Duodenal mucosa (tissue), 2 donors: ENCODE results near the gene KCNJ10.

ENCODE experiments used
- H3K27ac ChIP-seq: one replicate; pipeline ENCODE4 v1.7.0; 2013; ENCODE audit warnings: low read depth, low read length
- H3K27me3 ChIP-seq, 2 donors: one replicate each; pipeline ENCODE4 v1.7.0; 2013; ENCODE audit warnings: low read length in 2 of 2, control low read depth in 1 of 2; ENCODE audit not compliant: insufficient read depth in 2 of 2, control insufficient read depth in 1 of 2
- H3K36me3 ChIP-seq, 2 donors: one replicate each; pipeline ENCODE4 v1.7.0; 2013; ENCODE audit warnings: low read length in 2 of 2, control low read depth in 1 of 2; ENCODE audit not compliant: insufficient read depth in 2 of 2, control insufficient read depth in 1 of 2
- H3K4me1 ChIP-seq, 2 donors: one replicate each; pipeline ENCODE4 v1.7.0; 2013; ENCODE audit warnings: low read length in 2 of 2, control low read depth in 1 of 2; ENCODE audit not compliant: insufficient read depth in 2 of 2, control insufficient read depth in 1 of 2
- H3K4me3 ChIP-seq, 2 donors: one replicate each; pipeline ENCODE4 v1.7.0; 2013; ENCODE audit warnings: low read length in 2 of 2, low read depth in 1 of 2
- H3K9ac ChIP-seq, 2 donors: one replicate each; pipeline ENCODE4 v1.7.0; 2013; ENCODE audit warnings: low read length in 2 of 2, low read depth in 1 of 2
- H3K9me3 ChIP-seq, 2 donors: one replicate each; pipeline ENCODE4 v1.7.0; 2013; ENCODE audit warnings: low read length in 2 of 2, control low read depth in 1 of 2; ENCODE audit not compliant: control insufficient read depth in 1 of 2

The KCNJ10 gene

GRCh38 chr1:159972443-159973205, 97.3 kb downstream of the KCNJ10 start:
- H3K9ac ChIP-seq = no peak overlapping the region
- no peak overlapping the region for H3K4me3 ChIP-seq
- no peak overlapping the region for H3K27ac ChIP-seq
- no peaks in the 10 kb centered on the region for H3K27me3 ChIP-seq
- peaks cover 29 to 32% of the 10 kb centered on the region in 2 donors for H3K4me1 ChIP-seq
- H3K36me3 ChIP-seq = peaks cover 3 to 7% of the 10 kb centered on the region in 2 donors
- no peaks in the 10 kb centered on the region for H3K9me3 ChIP-seq

DNA sequence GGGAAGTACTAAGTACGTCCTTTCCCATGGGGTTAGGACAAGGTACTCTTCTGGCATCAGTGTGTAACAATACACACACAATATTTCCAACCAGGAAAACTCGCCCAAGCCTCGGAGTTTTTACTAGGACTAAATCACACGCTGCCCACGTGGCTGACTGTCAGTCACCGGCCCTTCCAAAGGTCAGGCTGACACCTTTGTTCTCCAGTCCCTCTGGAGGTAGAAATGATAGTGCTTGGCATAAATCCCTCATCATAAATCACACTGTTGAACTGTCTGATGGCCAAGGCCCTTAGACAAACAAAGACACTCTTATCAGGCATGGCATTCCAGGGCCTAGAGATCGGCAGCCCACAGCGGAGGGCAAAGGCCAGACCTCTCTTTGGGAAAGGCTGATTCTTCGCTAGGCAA, 99.0 kb downstream of the KCNJ10 start:
- Histone ChIP-seq H3K9ac (no peak overlapping the region), H3K27ac (no peak overlapping the region), H3K27me3 (no peaks in the 10 kb centered on the region), H3K36me3 (peaks cover 0 to 6% of the 10 kb centered on the region in 2 donors), H3K4me1 (peaks cover 29 to 32% of the 10 kb centered on the region in 2 donors), H3K9me3 (no peaks in the 10 kb centered on the region), H3K4me3 (peak overlapping the region in 1 of 2 donors; percentile 8)

- no peak overlapping the region for H3K4me3 ChIP-seq
- H3K9ac ChIP-seq = no peak overlapping the region
- peaks cover 0 to 6% of the 10 kb centered on the region in 2 donors for H3K36me3 ChIP-seq
- no peaks in the 10 kb centered on the region for H3K9me3 ChIP-seq
- peaks cover 29 to 38% of the 10 kb centered on the region in 2 donors for H3K4me1 ChIP-seq
- no peaks in the 10 kb centered on the region for H3K27me3 ChIP-seq
- H3K27ac ChIP-seq = no peak overlapping the region
Observed at GRCh38 chr1:159968901-159969300, 101.1 kb downstream of the KCNJ10 start.

- no peak overlapping the region for H3K27ac ChIP-seq
- H3K9me3 ChIP-seq = no peaks in the 10 kb centered on the region
- no peaks in the 10 kb centered on the region for H3K27me3 ChIP-seq
- no peak overlapping the region for H3K9ac ChIP-seq
- H3K4me1 ChIP-seq = peaks cover 15 to 27% of the 10 kb centered on the region in 2 donors
- peak overlapping the region in 1 of 2 donors; percentile 43 for H3K4me3 ChIP-seq
- H3K36me3 ChIP-seq = no peaks in the 10 kb centered on the region
Observed at GRCh38 chr1:159965263-159965662, 104.7 kb downstream of the KCNJ10 start.

GRCh38 chr1:159964144-159964543, 105.8 kb downstream of the KCNJ10 start:
- Histone ChIP-seq H3K27me3 (no peaks in the 10 kb centered on the region), H3K9me3 (no peaks in the 10 kb centered on the region), H3K4me3 (peak overlapping the region; percentile 11 to 51), H3K36me3 (no peaks in the 10 kb centered on the region), H3K9ac (no peak overlapping the region), H3K4me1 (peaks cover 5 to 17% of the 10 kb centered on the region in 2 donors), H3K27ac (no peak overlapping the region)

DNA sequence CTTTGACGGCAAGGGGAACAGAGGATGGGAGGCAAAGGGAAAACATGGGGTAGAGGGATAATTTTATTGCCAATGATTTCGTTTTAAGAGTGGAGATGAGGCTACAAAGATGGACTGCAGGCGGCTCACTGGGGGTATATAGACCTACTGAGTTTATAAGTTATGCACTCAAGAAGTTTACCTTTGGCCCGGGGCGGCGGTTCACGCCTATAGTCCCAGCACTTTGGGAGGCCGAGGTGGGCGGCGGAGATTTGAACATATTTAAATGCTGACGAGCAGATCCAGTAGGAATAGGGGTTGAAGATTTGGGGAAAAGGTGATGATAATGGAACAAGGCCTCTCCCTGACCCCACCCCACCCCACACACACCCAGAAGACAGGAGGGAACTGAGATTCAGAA, 107.8 kb downstream of the KCNJ10 start:
- Histone ChIP-seq H3K36me3 (no peaks in the 10 kb centered on the region), H3K4me3 (peak overlapping the region; percentile 67), H3K4me1 (peaks cover 8 to 21% of the 10 kb centered on the region in 2 donors), H3K9ac (no peak overlapping the region), H3K9me3 (no peaks in the 10 kb centered on the region), H3K27ac (no peak overlapping the region), H3K27me3 (no peaks in the 10 kb centered on the region)

DNA sequence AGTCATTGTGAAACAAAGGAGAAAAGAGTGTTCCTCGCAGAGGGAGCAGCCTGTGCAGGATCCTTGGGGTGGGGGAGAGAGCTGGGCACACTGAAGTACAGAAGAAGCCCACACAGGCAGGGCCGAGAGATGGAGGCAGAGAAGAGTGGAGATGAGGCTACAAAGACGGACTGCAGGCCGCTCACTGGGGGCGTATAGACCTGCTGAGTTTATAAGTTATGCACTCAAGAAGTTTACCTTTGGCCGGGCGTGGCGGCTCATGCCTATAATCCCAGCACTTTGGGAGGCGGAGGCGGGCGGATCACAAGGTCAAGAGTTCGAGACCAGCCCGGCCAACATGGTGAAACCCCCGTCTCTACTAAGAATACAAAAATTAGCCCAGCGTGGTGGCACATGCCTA, 108.3 kb downstream of the KCNJ10 start:
- H3K27ac ChIP-seq = peak overlapping the region; percentile 52
- H3K9me3 ChIP-seq = no peaks in the 10 kb centered on the region
- H3K9ac ChIP-seq = peak overlapping the region; percentile 46 to 55
- H3K27me3 ChIP-seq = no peaks in the 10 kb centered on the region
- H3K36me3 ChIP-seq = no peaks in the 10 kb centered on the region
- peaks cover 8 to 21% of the 10 kb centered on the region in 2 donors for H3K4me1 ChIP-seq
- peak overlapping the region; percentile 67 for H3K4me3 ChIP-seq

DNA sequence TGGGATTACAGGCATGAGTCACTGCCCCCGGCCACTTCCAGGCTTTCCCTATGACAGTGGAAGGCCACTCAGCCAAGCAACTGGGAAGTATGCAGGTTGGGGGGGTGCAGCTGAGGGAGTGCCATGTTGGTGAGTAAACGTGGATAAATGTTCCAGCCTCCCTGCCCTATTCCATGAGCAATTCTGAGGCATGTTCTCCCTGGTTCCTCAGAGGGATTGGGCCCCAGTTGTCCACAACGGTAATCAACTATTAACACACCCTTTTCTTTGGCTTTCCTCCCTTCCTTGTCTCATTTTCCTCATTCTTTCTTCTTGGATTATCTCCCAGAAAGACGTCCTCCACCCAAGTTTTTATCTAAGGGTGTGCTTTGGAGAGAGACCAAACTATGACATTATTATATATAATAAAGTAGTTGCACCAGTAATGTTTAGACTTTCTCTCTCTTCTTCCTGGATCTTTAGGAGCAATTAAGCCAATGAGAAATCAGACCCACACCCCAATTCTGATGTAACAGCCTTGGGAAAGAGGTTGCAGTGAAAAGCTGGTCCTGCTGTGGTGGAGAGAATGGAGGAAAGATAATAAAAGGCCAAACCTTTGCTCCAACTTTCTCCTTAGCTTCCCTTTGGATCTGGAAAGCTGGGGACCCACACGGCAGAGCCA, 109.1 kb downstream of the KCNJ10 start:
- Histone ChIP-seq H3K27me3 (no peaks in the 10 kb centered on the region), H3K4me3 (peak overlapping the region; percentile 67), H3K4me1 (peaks cover 8 to 21% of the 10 kb centered on the region in 2 donors), H3K36me3 (no peaks in the 10 kb centered on the region), H3K9ac (peak overlapping the region in 1 of 2 donors; percentile 46), H3K9me3 (no peaks in the 10 kb centered on the region), H3K27ac (peak overlapping the region; percentile 52)

GRCh38 chr1:159959451-159959850, 110.5 kb downstream of the KCNJ10 start:
- Histone ChIP-seq H3K36me3 (no peaks in the 10 kb centered on the region), H3K9ac (no peak overlapping the region), H3K9me3 (no peaks in the 10 kb centered on the region), H3K4me1 (peaks cover 8 to 15% of the 10 kb centered on the region in 2 donors), H3K27ac (no peak overlapping the region), H3K27me3 (no peaks in the 10 kb centered on the region), H3K4me3 (no peak overlapping the region)

GRCh38 chr1:159958719-159959380, 111.1 kb downstream of the KCNJ10 start:
- H3K9me3 ChIP-seq = no peaks in the 10 kb centered on the region
- H3K36me3 ChIP-seq = no peaks in the 10 kb centered on the region
- no peak overlapping the region for H3K27ac ChIP-seq

More at GRCh38 chr1:159958719-159959380, 111.1 kb downstream of the KCNJ10 start:
- Histone ChIP-seq H3K4me1 (peaks cover 8 to 15% of the 10 kb centered on the region in 2 donors), H3K9ac (no peak overlapping the region), H3K4me3 (no peak overlapping the region), H3K27me3 (no peaks in the 10 kb centered on the region)
